ENCODE measurements around the gene GTPBP6. TPM values are rescaled to one million over a fixed set of nuclear protein-coding genes. Genes with fewer than 3 reads are reported as not detected.

GTPBP6 gene
- total RNA-seq, 1 donor from 2014 or later = 49.5 TPM

- H3K4me3 ChIP-seq (ENCODE audit: low read depth, low read length) = no peak overlapping the region
- no peak for DNase-seq (ENCODE audit: low read depth)
- no peaks in the 10 kb centered on the region for H3K36me3 ChIP-seq (ENCODE audit: control insufficient read depth, insufficient read depth, low read length)
- peaks cover 8% of the 10 kb centered on the region for H3K27me3 ChIP-seq (ENCODE audit: control insufficient read depth, insufficient read depth, low read length)
- TF ChIP-seq CTCF (IDR thresholded peaks at IDR 0.05; ENCODE audit: insufficient read depth, low read length, poor library complexity, severe bottlenecking) = no peak
Observed at GRCh38 chrX:349196-349595, 30.6 kb upstream of the GTPBP6 start.

GRCh38 chrX:348461-349117, 30.0 kb upstream of the GTPBP6 start:
- H3K36me3 ChIP-seq (ENCODE audit: control insufficient read depth, insufficient read depth, low read length) = no peaks in the 10 kb centered on the region
- no peak for DNase-seq (ENCODE audit: low read depth)
- no peak for TF ChIP-seq CTCF (IDR thresholded peaks at IDR 0.05; ENCODE audit: insufficient read depth, low read length, poor library complexity, severe bottlenecking)

GRCh38 chrX:347351-348117, 28.9 kb upstream of the GTPBP6 start:
- Histone ChIP-seq H3K27me3 (ENCODE audit: control insufficient read depth, insufficient read depth, low read length) (peaks cover 8% of the 10 kb centered on the region), H3K4me3 (ENCODE audit: low read depth, low read length) (no peak overlapping the region), H3K36me3 (ENCODE audit: control insufficient read depth, insufficient read depth, low read length) (no peaks in the 10 kb centered on the region)
- no peak for DNase-seq (ENCODE audit: low read depth)
- no peak for TF ChIP-seq CTCF (IDR thresholded peaks at IDR 0.05; ENCODE audit: insufficient read depth, low read length, poor library complexity, severe bottlenecking)

More at GRCh38 chrX:348461-349117, 30.0 kb upstream of the GTPBP6 start:
- Histone ChIP-seq H3K27me3 (ENCODE audit: control insufficient read depth, insufficient read depth, low read length) (peaks cover 8% of the 10 kb centered on the region), H3K4me3 (ENCODE audit: low read depth, low read length) (no peak overlapping the region)

GRCh38 chrX:346034-346813, 27.6 kb upstream of the GTPBP6 start:
- Histone ChIP-seq H3K36me3 (ENCODE audit: control insufficient read depth, insufficient read depth, low read length) (no peaks in the 10 kb centered on the region), H3K27me3 (ENCODE audit: control insufficient read depth, insufficient read depth, low read length) (peaks cover 8% of the 10 kb centered on the region), H3K4me3 (ENCODE audit: low read depth, low read length) (no peak overlapping the region)
- no peak for DNase-seq (ENCODE audit: low read depth)
- TF ChIP-seq CTCF (IDR thresholded peaks at IDR 0.05; ENCODE audit: insufficient read depth, low read length, poor library complexity, severe bottlenecking) = no peak

- TF ChIP-seq CTCF (IDR thresholded peaks at IDR 0.05; ENCODE audit: insufficient read depth, low read length, poor library complexity, severe bottlenecking) = no peak
- DNase-seq (ENCODE audit: low read depth) = no peak
- Histone ChIP-seq H3K36me3 (ENCODE audit: control insufficient read depth, insufficient read depth, low read length) (no peaks in the 10 kb centered on the region), H3K4me3 (ENCODE audit: low read depth, low read length) (no peak overlapping the region), H3K27me3 (ENCODE audit: control insufficient read depth, insufficient read depth, low read length) (no peaks in the 10 kb centered on the region)
Observed at GRCh38 chrX:345020-345925, 26.7 kb upstream of the GTPBP6 start.
